Activated naive CD4-positive, alpha-beta T cell treated with Interleukin-2 at 50 U/mL for 16 hours (primary cell): ENCODE measurements around the gene POGLUT2.
"Not testable (repeated sequence)": the region's sequence is repeated elsewhere in the genome, so short reads cannot be mapped to it uniquely, and the experiment has no call there.

Source experiments
- DNase-seq: peaks from one replicate; pipeline ENCODE4 v3.0.0-alpha.2; 2020

The POGLUT2 gene

DNA sequence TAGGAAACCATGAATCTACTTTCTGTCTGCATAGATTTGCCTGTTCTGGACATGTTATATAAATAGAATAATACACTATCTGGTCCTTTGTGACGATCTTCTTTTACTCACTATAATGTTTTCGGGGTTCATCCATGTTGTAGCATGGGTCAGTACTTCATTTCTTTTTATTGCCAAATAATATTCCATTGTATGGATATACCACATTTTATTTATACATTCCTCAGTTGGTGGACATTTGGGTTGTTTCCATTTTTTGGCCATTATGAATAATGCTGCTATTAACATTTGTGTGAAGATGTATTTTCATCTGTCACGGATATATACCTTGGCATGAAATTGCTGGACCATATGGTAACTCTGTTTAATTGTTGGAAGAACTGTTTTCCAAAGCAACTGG lies 6.9 kb upstream of the POGLUT2 start:
- DNase-seq: no peak

DNA sequence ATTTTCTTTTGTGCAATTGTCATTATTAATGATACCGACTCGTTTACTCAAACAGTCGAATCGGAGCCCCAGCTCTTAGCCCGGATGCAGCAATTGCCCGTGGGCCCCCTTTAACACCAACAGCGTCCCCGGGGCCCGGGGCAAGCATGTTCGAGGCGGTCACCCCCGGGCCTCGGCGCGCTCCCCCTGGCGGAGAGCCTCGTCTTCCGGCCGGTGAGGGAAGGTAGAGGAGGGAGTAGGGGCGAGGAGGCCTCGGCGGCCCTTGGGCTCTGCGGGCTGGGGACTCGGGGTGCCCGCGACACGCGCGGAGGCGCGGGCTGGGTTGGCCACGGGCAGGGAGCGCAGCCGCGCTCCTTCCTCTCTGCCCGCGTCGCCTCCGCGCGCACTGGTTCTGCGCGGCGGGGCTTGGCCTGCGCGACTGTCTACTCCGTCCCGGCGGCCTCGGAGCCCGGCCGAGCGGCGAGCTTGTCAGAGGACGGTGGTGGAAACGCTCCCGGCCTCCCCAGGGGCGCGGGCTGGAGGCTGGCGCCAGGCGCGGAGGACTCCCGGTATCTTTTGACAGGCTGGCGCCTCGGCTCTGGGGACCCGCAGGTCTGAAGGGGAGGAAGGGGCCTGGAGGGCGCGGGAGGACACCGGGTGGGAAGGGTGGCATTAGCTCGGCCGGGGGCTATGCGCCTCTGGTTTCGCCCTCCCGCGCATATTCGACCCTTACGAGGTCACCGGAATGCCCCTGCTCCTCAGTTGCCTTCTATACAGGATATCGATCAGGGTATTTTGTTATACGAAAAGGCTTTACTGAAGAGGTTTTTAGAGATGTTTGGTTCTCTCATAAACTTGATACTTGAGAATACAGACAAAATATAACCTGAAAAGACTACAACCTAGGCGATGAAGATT lies 1.6 kb upstream of the POGLUT2 start:
- DNase-seq: peak; percentile 87

DNA sequence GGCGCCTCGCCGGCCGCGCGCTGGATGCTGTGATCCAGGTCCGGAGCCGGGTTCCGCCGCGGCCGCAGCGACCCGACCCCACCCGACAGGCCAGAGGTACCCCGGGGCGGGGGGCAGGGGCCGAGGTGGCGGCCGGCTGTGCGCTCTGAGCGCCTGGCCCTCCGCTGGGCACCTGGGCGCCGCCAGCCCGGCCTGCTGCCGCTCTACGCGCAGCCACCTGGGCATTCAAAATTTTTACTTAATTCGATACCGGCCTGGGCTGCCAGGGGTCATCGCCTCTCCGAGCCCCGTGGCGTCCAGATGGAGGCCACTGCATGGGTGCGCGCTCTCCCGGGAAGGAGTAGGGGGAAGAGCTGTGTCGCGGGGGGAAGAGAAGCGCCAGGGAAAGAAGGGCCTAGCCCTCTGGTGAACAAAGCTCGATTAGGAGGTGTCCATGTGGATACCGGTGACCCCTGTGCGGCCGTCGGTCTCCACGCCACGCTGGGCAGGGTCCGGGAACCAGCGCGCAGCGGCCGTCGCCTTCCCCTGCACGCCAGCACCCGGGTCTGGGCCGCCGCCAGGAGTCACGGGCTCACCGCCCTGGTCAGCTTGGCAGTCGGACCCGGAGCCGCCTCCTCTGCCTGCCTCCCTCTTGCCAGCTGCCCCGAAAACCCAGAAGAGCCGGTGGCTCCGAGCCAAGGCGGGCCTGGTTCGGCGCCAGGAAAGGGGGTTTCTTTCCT lies 809 bp upstream of the POGLUT2 start:
- DNase-seq: no peak

DNA sequence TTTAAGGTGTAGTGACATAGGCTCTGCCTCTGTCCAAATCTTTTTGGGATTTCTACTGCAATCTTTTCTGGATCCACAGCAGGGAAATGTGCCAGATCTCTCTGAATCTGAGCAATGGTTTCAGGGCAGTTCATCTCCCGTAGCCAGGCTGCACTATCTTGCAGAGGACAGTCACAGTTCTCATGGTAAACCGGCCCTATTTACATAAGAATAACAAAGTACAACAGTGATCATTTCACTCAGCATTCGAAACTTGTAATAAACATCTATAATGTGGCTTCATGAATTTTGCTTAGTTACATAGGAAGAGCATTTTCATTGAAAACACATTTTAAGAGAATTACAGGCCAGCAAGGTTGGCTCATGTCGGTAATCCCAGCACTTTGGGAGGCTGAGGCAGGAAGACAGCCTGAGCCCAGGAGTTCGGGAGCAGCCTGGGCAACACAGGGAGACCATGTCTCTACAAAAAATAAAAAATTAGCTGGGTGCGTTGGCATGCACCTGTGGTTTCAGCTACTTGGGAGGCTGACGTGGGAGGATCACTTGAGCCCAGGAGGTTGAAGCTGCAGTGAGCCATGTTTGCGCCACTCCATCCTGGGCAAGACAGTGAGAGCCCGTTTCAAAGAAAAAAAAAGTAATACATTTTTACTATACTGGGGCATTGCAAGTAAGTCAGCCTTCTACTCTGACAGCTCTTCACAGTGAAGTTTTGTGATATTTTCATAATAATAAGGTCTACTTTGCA lies 5.0 kb downstream of the POGLUT2 start:
- no peak for DNase-seq

DNA sequence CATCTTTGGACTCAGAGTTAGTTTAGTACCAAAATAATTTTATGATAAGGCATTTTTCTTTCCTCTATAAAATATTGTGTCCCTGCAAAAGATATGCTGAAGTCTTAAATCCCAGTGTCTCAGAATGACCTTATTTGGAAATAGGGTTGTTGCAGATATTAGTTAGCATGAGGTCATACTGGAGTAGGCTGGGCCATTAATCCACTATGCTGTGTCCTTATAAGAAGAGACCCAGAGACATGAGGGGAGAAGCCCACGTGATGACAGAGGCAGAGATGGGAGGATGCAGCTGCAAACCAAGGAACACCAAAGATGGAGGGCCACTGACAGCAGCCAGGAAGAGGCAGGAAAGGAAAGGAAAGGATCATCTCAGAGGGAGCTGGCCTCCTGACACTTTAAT lies 6.4 kb downstream of the POGLUT2 start:
- no peak for DNase-seq

DNA sequence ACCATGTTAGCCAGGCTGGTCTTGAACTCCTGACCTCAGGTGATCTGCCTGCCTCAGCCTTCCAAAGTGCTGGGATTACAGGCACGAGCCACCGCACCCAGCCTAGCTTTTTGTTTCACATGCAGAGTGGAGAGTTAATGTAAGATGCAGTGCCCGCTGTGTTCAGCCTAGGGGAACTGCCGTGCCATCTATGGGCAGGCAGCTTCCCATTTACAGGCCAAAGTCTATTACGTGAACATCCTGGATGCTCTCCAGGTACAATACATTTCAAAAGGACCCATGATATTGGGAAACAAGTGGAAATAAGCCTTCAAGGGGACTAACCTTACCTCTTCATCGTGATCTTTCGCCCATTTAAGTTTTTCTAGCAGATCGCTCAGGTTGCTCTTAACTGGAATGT lies 10.1 kb downstream of the POGLUT2 start:
- DNase-seq: no peak

DNA sequence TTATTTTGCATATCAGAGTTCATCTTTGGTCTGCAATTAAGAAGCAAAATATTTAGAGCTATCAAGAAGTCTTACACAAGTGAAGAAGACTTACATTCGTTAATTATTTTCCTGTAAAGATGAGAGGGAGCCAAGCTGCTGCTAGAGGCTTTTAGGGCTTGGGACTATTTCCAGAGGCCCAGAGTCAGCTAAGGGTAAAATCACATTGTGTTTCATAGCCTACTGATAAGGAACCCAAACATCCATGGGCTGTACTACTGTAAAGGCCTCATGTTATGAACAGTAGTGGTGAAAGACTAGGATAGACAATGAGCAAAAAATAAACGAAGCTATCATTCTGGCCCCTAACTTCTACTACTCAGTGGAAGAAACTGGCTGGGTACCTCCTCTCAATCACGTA lies 14.3 kb downstream of the POGLUT2 start:
- DNase-seq: no peak

DNA sequence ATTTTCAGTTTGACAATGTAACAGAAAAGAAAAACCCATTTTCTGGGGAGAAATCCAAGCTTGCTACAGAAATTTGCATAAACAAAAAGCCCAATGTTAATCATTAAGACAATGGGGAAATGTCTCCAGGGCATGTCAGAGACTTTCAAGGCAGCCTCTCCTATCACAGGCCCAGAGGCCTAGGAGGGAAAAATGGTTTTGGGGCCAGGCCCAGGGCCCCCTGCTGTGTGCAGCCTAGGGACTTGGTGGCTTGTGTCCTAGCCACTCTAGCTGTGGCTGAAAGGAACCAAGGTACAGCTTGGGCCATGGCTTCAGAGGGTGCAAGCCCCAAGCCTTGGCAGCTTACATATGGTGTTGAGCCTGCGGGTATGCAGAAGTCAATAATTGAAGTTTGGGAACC lies 17.2 kb downstream of the POGLUT2 start:
- DNase-seq: no peak

DNA sequence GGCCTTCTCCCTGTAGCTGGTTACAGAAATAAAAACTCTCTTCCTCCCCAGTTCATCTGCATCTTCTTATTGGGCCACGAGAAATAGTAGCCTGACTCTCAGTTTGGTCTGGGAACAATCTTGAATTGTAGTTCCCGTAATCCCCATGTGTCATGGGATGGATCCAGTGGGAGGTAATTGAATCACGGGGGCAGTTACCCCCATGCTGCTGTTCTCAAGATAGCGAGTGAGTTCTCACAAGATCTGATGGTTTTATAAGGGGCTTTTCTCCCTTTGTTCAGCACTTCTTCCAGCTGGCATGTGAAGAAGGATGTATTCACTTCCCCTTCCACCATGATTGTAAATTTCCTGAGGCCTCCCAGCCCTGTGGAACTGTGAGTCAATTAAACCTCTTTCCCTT lies 18.1 kb downstream of the POGLUT2 start:
- DNase-seq: not testable (repeated sequence)

DNA sequence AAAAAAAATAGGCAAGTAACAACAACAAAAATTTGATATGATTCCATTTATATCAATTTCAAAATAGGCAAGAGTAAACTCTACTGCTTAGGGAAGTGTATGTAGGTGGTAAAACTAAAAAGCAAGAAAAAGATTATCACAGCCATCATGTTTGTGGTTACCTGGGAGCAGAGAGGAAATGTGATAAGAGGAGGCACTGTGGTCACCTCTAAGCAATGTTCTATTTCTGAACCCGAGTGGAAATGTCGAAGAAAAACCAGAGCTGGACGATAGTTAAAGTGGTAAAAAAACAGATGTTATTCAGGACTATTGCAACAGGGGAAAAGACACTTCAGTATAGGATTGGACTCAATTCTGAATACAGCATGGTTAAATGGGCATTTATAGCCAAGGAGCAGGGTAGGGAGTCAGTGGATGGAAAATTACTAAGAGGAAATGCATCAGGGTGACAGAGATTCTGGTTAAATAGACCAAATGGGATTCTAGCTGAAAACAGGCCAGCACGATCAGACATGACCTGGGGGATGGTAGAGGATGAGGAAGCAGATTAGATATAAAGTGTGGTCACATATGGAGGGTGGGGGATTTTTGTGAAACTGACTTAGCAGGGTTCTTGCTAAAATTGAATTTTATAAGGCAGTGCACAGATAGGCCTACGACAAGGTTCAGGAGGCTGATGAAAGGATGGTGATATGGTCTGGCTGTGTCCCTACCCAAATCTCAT lies 19.2 kb downstream of the POGLUT2 start:
- peak; percentile 26 for DNase-seq

DNA sequence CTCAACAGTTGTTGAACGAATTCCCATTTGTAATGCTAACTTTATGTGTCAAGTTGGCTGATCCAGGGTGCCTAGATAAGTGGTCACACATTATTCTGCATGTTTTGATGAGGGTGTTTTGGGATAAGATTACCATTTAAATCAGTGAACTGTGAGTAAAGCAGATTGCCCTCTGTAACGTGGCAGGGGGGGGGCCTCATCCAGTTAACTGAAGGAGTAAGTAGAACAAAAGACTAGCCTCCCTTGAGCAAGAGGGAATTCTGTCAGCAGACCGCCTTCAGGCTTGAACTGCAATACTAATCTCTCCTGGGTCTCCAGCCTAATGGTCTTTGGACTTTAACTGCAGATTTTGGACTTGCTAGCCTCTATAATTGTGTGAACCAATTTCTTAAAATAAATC lies 21.0 kb downstream of the POGLUT2 start:
- DNase-seq: no peak

DNA sequence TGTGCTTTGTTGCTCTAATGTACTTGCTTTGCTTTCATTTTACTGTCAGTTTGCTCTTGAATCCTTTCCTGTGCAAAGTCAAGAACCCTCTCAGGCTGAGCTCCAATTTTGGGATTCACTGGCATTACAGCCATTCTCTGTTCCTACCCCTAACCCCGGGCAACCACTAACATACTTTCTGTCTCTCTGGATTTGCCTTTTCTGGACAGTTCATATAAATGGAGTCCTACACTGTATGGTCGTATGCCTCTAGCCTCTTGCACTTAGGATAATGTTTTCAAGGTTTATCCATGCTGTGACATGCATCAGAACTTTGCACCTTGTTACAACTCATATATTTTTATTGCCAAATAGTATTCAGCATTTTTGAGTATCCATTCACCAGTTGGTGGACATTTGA lies 22.5 kb downstream of the POGLUT2 start:
- no peak for DNase-seq

DNA sequence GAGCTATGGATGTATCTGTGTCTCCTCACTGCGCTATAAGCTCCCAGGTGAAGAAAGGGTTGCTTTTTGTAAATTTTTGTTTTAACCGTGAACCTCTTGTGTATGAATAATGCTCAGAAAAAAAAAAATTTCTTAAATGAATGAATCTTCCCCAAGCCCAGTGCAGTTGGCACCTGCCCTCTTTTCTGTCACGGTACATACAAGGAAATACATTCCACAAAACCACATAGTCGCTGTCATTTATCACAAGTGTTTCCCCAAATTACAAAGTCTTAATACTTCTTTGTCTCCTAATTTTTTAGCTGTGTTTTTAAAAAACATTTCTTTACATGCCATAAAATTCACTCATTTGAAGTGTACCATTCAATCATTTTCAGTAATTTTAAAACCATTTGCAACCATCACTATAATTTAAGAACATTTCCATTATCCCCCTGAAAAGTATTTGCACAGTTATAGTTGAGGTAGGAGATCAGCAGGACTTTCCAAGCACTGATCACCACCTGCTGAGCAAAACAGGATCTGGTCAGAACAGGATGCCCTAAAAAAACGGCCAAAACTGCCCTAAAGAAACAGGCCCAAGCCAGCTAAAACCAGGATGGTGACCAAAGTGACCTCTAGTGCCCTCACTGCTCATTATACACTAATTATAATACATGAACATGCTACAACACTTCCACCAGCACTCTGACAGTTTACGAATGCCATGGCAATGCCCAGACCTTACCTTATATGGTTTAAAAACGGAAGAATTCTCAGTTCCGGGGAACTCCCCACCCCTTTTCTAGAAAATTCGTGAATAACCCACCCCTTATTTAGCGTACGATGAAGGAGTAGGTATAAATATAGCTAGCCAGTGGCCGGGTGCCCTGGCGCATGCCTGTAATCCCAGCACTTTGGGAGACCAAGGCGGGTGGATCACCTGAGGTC lies 23.9 kb downstream of the POGLUT2 start:
- DNase-seq: no peak

DNA sequence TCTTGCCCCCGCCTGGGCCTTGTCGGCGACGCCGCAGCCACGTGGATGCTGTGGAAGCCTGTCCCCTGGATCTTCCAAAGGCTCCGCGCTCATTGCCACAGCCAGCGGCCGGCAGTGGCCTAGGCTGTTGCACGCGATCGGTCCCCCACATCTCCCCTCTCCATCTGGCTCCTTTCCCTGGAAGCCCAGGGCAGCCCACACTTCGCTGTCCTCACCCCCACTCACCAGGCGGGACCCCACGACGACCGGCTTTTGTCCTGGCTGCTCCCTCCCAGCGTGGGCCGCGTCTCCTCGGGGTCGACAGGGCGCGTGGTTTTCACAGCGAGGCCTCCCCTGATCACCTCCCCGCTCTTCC lies 24.6 kb downstream of the POGLUT2 start:
- peak; percentile 2 for DNase-seq

DNA sequence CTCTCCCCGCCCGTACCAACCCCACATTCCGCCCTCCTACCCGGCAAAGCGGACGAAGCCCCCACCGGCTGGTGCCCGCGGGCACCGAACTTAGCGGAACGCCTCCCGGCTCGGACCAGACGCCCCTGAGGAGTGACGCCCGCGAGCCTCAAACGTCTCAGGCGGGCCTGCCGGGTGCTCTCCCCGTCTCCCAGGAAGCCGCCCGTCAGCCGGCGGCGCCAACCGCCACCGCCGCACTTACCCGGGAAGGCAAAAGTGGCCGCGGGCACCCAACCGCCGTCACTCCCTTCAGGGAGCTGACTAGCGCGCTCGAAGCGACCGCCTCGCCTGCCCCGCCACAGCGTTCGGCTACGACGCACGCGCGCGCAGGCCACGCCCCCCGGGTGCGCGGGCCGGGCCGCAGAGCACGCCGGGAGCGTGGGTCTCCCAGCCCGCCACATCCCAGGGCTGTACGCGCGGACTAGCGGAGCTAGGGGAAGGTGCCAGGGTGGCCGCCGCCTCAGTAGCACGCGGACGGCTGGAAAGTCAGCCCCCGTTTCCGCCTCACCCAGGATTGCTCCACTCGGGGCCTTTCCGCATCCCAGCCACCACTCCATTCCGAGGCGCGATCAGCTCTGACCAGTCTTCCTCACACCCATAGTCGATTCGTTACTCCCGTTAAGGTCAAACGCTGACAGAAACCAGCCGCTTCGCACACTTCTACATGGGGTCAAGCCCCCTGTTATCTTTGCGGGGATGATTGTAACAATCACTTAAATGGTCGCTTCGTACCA lies 25.1 kb downstream of the POGLUT2 start, which contains the start of gene TEX30:
TEX30 (minus strand) TSS at position 346 of the 773 bp plus-strand sequence. CDS start 3,760 bp downstream, outside the sequence.
- peak; percentile 88 for DNase-seq

DNA sequence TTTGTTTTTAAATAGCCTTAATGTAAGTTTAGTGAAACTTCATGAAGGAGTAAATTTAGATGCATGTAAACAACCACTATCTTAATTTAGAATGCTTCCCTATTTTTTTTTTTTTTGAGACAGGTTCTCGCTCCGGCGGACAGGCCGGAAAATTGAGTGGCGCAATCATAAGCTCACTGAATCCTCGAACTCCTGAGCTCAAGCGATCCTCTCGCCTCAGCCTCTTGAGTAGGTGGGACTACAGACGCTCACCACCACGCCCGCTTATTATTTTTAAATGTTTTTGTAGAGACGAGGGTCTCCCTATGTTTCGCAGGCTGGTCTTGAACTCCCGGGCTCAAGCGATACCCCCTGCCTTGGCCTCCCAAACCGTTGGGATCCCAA lies 26.7 kb downstream of the POGLUT2 start:
- no peak for DNase-seq

DNA sequence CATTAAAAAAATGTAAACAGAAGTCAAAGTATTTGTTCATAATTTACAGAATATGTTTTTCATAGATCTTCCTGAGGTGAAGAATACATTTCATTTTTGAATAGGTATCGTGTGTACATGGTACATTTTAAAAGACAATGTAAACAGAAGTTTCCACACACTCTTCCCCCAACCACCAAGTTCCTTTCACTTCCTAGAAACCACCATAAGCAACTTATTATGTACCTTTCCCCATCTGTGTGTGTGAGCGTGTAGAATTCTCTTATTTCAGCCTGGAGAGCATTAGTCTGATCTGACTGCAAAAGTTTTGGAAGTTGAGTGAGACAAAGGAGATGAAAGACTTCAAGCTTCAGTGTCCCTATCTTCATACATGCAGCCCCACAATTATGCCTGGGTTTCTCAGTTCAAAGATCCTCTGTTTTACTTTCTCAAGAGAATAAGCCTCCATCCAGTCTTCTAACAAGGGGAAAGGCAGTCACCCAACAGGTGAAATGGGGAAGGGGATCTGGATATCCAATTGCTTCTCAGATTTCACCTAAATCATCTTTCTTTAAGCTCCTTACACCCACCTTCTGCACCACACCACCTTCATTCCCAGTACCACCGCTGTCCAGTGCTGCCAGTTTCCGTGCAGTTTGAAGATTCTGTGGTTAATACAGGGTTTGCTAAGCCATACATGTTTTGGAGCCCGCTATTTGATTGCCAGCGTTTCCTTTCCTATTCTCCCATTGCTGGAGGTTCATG lies 27.3 kb downstream of the POGLUT2 start:
- DNase-seq: no peak

DNA sequence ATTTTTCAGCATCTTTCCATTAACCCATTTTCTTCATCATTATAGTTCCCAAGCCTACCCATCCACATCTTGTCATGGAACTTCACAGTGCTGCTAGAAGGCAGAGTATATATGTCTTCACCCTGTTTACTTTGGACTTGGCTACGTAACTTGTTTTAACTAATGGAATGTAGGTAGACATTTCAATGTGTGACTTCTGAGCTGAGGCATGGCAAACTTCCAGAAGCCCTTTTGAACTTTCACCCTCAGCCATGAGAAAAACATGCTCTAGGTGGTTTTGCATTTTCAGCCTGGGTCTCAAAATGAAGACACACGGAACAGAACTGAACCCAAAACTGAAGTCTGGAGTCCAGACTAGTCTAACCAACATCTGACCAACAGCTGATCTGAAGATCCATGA lies 28.3 kb downstream of the POGLUT2 start:
- no peak for DNase-seq

DNA sequence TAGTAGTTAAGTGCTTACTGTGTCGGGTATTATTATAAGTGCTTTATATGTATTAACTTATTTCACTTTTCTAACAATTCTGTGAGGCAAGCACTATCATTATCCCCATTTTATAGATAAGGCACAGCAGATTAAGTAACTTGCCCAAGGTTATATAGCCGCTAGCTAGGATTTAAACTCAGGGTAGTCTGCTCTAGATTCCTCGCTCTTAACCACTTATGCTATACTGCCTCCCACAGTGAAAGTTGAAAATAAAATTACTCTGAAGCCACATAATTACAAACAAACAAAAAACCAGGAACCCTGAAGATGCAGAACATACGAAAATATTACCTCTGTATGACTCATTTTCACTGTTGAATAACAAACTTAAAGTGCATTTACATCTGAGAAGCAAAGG lies 29.1 kb downstream of the POGLUT2 start:
- DNase-seq: no peak

DNA sequence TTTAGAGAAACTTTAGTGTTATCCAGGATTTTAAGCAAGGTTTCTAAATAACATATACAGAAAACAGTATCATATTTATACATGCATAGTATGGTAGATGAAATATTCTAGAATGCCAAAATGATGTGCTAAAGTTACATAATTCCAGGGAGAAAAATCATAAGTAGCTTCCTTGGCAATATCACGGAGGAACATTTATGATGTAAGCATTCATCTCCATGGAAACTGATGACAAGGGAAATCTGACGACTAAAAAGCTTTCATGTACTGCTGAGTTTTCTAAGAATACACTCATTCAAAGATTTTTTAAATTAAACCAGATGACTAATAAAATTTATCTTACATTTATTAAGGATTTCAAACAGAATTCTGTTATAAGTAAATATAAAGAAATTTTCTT lies 29.9 kb downstream of the POGLUT2 start:
- DNase-seq: no peak
